MCF 10A (cell line): ENCODE data around the gene SLC22A17. TPM values are rescaled to one million over a fixed set of nuclear protein-coding genes. Genes with fewer than 3 reads are reported as not detected.

Experiments used
- BruUV-seq: library from RNA; stranded (reverse); fragments of 400-500 nt; replicated peaks from 2 replicates; lab custom pipeline; 2021; lab: Mats Ljungman, UMichigan
- CTCF ChIA-PET: fragments of 300-600 bp; sonication (Branson Sonifier 250); formaldehyde crosslinking; extraction: SDS; loops from one replicate; lab custom pipeline; 2021; ENCODE audit warnings: antibody characterized with exemption, inconsistent platforms; lab: Yijun Ruan, JAX
- POLR2A ChIA-PET: fragments of 300-600, 350-650 bp; sonication (Branson Sonifier 250); formaldehyde crosslinking; extraction: SDS; loops from one replicate; lab custom pipeline; 2020; ENCODE audit warnings: antibody characterized with exemption, inconsistent platforms; lab: Yijun Ruan, JAX
- DNase-seq: peaks from one replicate; pipeline ENCODE4 v3.0.0-alpha.2; 2018; ENCODE audit not compliant: unreplicated experiment
- H3K27ac Mint-ChIP-seq: one replicate; pipeline ENCODE4 v1.8.0; 2022; ENCODE audit warnings: mild to moderate bottlenecking, low read depth, mixed read lengths; ENCODE audit not compliant: unreplicated experiment
- H3K27me3 Mint-ChIP-seq: one replicate; pipeline ENCODE4 v1.8.0; 2022; ENCODE audit warnings: mixed read lengths; ENCODE audit not compliant: insufficient read depth, unreplicated experiment
- H3K36me3 Mint-ChIP-seq: one replicate; pipeline ENCODE4 v1.8.0; 2022; ENCODE audit warnings: mild to moderate bottlenecking, moderate library complexity, mixed read lengths; ENCODE audit not compliant: insufficient read depth, unreplicated experiment
- H3K4me1 Mint-ChIP-seq: one replicate; pipeline ENCODE4 v1.8.0; 2022; ENCODE audit warnings: mixed read lengths; ENCODE audit not compliant: insufficient read depth, unreplicated experiment
- H3K4me3 Mint-ChIP-seq: one replicate; pipeline ENCODE4 v1.8.0; 2022; ENCODE audit warnings: mild to moderate bottlenecking, moderate library complexity, mixed read lengths; ENCODE audit not compliant: unreplicated experiment
- H3K9me3 Mint-ChIP-seq: one replicate; pipeline ENCODE4 v1.8.0; 2022; ENCODE audit warnings: mixed read lengths; ENCODE audit not compliant: unreplicated experiment
- intact Hi-C: fragments of 100-400 bp; cut with micrococcal nuclease; formaldehyde crosslinking; loops from 2 replicates; pipeline ENCODE4 v1.14.1; 2022
- microRNA-seq: library from miRNA; unstranded; fragments of <30 nt; microRNA quantifications from one replicate; pipeline ENCODE4 v1.2.0, GENCODE V29; 2022
- total RNA-seq: library from RNA; stranded (reverse); gene quantifications from 2 replicates; pipeline ENCODE4 v1.2.3, GENCODE V29; 2022
- TF ChIP-seq, protein P1 (sequence below): fragments of 200-600 bp; IDR thresholded peaks from one replicate; pipeline ENCODE4 v1.8.0; 2022; ENCODE audit warnings: antibody characterized with exemption, mild to moderate bottlenecking; ENCODE audit not compliant: unreplicated experiment

The SLC22A17 gene
- total RNA-seq, 1 experiment from 2014 or later = not detected

DNA sequence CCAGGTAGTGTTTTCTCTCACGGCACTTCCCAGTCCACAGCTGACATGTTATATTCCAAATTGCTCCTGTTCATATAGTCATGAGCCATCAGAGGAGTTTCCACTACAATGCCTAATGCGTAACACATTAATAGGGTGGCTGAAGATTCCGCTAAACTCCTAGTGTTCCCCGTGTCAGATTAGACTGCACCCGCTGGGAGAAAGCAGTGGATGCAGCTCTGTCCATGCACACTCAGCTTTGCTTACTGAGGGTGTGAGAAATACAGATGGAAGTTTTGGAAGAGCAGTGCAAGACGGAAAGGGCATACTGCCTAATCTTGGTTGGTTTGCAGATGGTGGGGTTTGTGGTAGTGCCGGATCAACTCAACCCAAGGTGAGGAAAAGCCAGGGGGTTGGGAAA is 55.6 kb downstream of the SLC22A17 start:
- Mint-ChIP-seq H3K9me3 (no peaks in the 10 kb centered on the region), H3K27me3 (no peaks in the 10 kb centered on the region), H3K4me1 (peaks cover 20% of the 10 kb centered on the region), H3K36me3 (peaks cover 5% of the 10 kb centered on the region), H3K4me3 (no peak overlapping the region), H3K27ac (no peak overlapping the region)
- CTCF ChIA-PET = interaction anchor here (0.6 to 5.6 kb wide), 13 partner anchors 10 to 228 kb away, joined by 3 to 32 read pairs (median 5); partner anchors contain the start of genes HOMEZ and PABPN1
- BruUV-seq = no TSS peak
- TF ChIP-seq, protein P1, sequence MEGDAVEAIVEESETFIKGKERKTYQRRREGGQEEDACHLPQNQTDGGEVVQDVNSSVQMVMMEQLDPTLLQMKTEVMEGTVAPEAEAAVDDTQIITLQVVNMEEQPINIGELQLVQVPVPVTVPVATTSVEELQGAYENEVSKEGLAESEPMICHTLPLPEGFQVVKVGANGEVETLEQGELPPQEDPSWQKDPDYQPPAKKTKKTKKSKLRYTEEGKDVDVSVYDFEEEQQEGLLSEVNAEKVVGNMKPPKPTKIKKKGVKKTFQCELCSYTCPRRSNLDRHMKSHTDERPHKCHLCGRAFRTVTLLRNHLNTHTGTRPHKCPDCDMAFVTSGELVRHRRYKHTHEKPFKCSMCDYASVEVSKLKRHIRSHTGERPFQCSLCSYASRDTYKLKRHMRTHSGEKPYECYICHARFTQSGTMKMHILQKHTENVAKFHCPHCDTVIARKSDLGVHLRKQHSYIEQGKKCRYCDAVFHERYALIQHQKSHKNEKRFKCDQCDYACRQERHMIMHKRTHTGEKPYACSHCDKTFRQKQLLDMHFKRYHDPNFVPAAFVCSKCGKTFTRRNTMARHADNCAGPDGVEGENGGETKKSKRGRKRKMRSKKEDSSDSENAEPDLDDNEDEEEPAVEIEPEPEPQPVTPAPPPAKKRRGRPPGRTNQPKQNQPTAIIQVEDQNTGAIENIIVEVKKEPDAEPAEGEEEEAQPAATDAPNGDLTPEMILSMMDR = no peak
- intact Hi-C loops = no loop called here
- no peak for DNase-seq
- POLR2A ChIA-PET = interaction anchor here (0.7 to 3.6 kb wide), 4 partner anchors 11 to 138 kb away, joined by 3 to 19 read pairs (median 4); partner anchors contain the start of gene HOMEZ

Small RNAs within 50 kb of the gene (microRNA-seq; reads per million reads assigned to microRNA genes)
- not detected for gene MIR208A

Other genes starting within 250 kb of the SLC22A17 start
- not detected in 2 replicates for gene CIROP, start 247.9 kb downstream of the SLC22A17 start, total RNA-seq
- not detected in 2 replicates for gene CEBPE, start 233.6 kb downstream of the SLC22A17 start, total RNA-seq
- 1.5 and 2.4 TPM in 2 replicates for gene SLC7A8, start 169.2 kb downstream of the SLC22A17 start, total RNA-seq
- not detected in 2 replicates for gene RNF212B, start 115.0 kb downstream of the SLC22A17 start, total RNA-seq
- gene HOMEZ, start 66.8 kb downstream of the SLC22A17 start, total RNA-seq = 6.6 and 9.3 TPM in 2 replicates
- 7.2 and 7.8 TPM in 2 replicates for gene PPP1R3E, start 50.0 kb downstream of the SLC22A17 start, total RNA-seq
- 41.2 and 42.5 TPM in 2 replicates for gene BCL2L2, start 46.1 kb downstream of the SLC22A17 start, total RNA-seq
- 153 and 167 TPM in 2 replicates for gene PABPN1, start 31.4 kb downstream of the SLC22A17 start, total RNA-seq
- gene EFS, start 12.3 kb upstream of the SLC22A17 start, total RNA-seq = not detected in 2 replicates
- not detected in 2 replicates for gene IL25, start 19.9 kb upstream of the SLC22A17 start, total RNA-seq
- gene CMTM5, start 24.2 kb upstream of the SLC22A17 start, total RNA-seq = not detected in 2 replicates
- not detected in 2 replicates for gene MYH6, start 55.4 kb upstream of the SLC22A17 start, total RNA-seq
- gene MYH7, start 82.8 kb upstream of the SLC22A17 start, total RNA-seq = not detected in 2 replicates
- gene NGDN, start 116.8 kb upstream of the SLC22A17 start, total RNA-seq = 44.5 and 46.8 TPM in 2 replicates
- gene ZFHX2, start 198.9 kb upstream of the SLC22A17 start, total RNA-seq = 1.8 and 2.1 TPM in 2 replicates
- 16.8 and 22.4 TPM in 2 replicates for gene THTPA, start 203.4 kb upstream of the SLC22A17 start, total RNA-seq
- 89.2 and 95.7 TPM in 2 replicates for gene AP1G2, start 214.9 kb upstream of the SLC22A17 start, total RNA-seq
- not detected in 2 replicates for gene JPH4, start 225.9 kb upstream of the SLC22A17 start, total RNA-seq